Cardiac muscle cell (in vitro differentiated cells and primary cell): ENCODE results near the gene PCDHGB4. TPM values are rescaled to one million over a fixed set of nuclear protein-coding genes. Genes with fewer than 3 reads are reported as not detected.
"Not testable (repeated sequence)": the region's sequence is repeated elsewhere in the genome, so short reads cannot be mapped to it uniquely, and the experiment has no call there.

Experiments
- DNase-seq, 2 donors: peaks; one replicate each; pipeline versions ENCODE4 v3.0.0 to v3.0.0-alpha.2; 2010 to 2017; ENCODE audit warnings: low read depth in 1 of 2, low spot score in 1 of 2
- H3K27ac ChIP-seq: fragments of 200-600 bp; sonication (generic); 2 replicates; pipeline ENCODE4 v1.5.1; 2016
- H3K27me3 ChIP-seq: fragments of 200-600 bp; sonication (generic); 2 replicates; pipeline ENCODE4 v1.6.0; 2016; ENCODE audit warnings: control low read depth
- H3K36me3 ChIP-seq: fragments of 200-600 bp; sonication (generic); 2 replicates; pipeline ENCODE4 v1.5.1; 2016; ENCODE audit warnings: control low read depth
- H3K4me1 ChIP-seq: fragments of 200-600 bp; sonication (generic); 2 replicates; pipeline ENCODE4 v1.8.1; 2017; ENCODE audit warnings: low read depth, mild to moderate bottlenecking, mixed run types
- H3K4me3 ChIP-seq: fragments of 200-600 bp; sonication (generic); 2 replicates; pipeline ENCODE4 v1.5.1; 2016; ENCODE audit warnings: mild to moderate bottlenecking
- H3K9me3 ChIP-seq: fragments of 200-600 bp; sonication (generic); 2 replicates; pipeline ENCODE4 v1.5.1; 2017; ENCODE audit warnings: low read depth, mild to moderate bottlenecking, control low read depth
- polyA plus RNA-seq: library from polyadenylated mRNA; unstranded; fragments of >200 nt; fragmentation: Nextera tagmentation; extraction: Ambion mirVana; gene quantifications from 2 replicates; pipeline ENCODE4 v1.2.1, GENCODE V29; 2016
- total RNA-seq: library from RNA; depleted of rRNA; stranded (reverse); fragments of >200 nt; gene quantifications from 2 replicates; pipeline ENCODE4 v1.2.3, GENCODE V29; 2016
- TF ChIP-seq, protein P1 (sequence below): IDR thresholded peaks from 2 replicates; pipeline ENCODE4 v1.5.1; 2012; ENCODE audit warnings: low read depth, mild to moderate bottlenecking, low read length

The PCDHGB4 gene
- total and polyA plus RNA-seq, 2 experiments from 2014 or later: 12.5 to 17.4 TPM

DNA sequence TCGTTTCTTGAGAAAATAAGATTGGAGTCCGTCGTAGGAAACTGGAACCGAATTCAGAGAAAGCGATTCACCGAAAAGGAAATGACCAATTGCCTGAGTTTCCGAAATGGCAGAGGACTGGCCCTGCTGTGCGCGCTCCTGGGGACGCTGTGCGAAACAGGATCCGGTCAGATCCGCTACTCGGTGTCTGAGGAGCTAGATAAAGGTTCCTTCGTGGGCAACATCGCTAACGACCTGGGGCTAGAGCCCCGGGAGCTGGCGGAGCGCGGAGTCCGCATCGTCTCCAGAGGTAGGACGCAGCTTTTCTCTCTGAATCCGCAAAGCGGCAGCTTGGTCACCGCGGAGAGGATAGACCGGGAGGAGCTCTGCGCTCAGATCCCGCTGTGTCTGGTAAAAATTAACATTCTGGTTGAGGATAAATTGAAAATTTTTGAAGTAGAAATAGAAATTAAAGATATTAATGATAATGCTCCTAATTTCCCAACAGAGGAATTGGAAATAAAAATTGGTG, 43.5 kb upstream of the PCDHGB4 start:
- H3K4me3 ChIP-seq: no peak overlapping the region
- TF ChIP-seq, protein P1, sequence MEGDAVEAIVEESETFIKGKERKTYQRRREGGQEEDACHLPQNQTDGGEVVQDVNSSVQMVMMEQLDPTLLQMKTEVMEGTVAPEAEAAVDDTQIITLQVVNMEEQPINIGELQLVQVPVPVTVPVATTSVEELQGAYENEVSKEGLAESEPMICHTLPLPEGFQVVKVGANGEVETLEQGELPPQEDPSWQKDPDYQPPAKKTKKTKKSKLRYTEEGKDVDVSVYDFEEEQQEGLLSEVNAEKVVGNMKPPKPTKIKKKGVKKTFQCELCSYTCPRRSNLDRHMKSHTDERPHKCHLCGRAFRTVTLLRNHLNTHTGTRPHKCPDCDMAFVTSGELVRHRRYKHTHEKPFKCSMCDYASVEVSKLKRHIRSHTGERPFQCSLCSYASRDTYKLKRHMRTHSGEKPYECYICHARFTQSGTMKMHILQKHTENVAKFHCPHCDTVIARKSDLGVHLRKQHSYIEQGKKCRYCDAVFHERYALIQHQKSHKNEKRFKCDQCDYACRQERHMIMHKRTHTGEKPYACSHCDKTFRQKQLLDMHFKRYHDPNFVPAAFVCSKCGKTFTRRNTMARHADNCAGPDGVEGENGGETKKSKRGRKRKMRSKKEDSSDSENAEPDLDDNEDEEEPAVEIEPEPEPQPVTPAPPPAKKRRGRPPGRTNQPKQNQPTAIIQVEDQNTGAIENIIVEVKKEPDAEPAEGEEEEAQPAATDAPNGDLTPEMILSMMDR: no peak
- H3K9me3 ChIP-seq: no peaks in the 10 kb centered on the region
- H3K4me1 ChIP-seq: no peaks in the 10 kb centered on the region
- no peak for DNase-seq
- no peaks in the 10 kb centered on the region for H3K36me3 ChIP-seq
- peak overlapping the region; percentile 60 for H3K27ac ChIP-seq
- no peaks in the 10 kb centered on the region for H3K27me3 ChIP-seq

DNA sequence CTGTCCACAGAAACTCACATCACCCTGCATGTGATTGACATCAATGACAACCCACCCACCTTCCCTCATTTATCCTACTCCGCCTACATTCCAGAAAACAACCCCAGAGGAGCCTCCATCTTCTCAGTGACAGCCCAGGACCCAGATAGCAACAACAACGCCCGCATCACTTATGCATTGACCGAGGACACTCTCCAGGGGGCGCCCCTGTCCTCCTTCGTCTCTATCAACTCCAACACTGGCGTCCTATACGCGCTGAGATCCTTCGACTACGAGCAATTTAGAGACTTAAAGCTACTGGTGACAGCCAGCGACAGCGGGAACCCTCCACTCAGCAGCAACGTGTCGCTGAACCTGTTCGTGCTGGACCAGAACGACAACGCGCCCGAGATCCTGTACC, 42.2 kb upstream of the PCDHGB4 start:
- Histone ChIP-seq H3K4me3 (no peak overlapping the region), H3K27ac (no peak overlapping the region), H3K9me3 (no peaks in the 10 kb centered on the region), H3K4me1 (no peaks in the 10 kb centered on the region), H3K27me3 (no peaks in the 10 kb centered on the region), H3K36me3 (no peaks in the 10 kb centered on the region)
- TF ChIP-seq, protein P1: no peak
- no peak for DNase-seq

DNA sequence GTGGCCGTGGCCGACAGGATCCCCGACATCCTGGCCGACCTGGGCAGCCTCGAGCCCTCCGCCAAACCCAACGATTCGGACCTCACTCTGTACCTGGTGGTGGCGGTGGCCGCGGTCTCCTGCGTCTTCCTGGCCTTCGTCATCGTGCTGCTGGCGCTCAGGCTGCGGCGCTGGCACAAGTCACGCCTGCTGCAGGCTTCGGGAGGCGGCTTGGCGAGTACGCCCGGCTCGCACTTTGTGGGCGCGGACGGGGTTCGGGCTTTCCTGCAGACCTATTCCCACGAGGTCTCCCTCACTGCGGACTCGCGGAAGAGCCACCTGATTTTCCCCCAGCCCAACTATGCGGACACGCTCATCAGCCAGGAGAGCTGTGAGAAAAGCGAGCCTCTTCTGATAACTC, 41.5 kb upstream of the PCDHGB4 start:
- H3K4me1 ChIP-seq, H3K27ac ChIP-seq, H3K27me3 ChIP-seq, H3K4me3 ChIP-seq, H3K9me3 ChIP-seq, DNase-seq, H3K36me3 ChIP-seq: not testable (repeated sequence)

DNA sequence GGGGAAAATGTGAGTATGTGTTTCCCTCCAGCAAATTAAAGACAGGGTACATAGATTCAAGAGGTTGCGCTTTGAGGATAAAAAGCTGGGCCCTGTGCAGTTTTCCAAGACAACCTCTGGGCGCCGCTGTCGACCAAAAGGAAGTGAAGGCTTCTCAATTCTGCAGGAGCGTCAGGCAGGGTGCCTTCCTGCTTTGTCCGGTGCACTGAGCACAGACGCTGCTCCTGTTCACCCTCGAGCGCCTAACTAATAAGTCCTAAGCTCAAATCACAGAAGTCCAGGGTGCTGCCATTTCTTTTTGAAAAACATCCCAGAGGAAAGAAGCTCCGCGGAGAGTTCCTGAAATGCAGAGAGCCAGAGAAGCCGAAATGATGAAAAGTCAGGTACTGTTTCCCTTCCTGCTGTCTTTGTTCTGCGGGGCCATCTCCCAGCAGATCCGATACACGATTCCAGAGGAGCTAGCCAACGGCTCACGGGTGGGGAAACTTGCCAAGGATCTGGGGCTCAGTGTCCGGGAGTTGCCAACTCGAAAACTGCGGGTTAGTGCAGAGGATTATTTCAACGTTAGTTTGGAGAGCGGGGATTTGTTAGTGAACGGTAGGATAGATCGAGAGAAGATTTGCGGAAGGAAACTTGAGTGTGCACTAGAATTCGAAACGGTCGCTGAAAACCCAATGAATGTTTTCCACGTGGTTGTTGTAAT, 37.4 kb upstream of the PCDHGB4 start, which contains the start of gene PCDHGB1:
PCDHGB1 (plus strand) TSS at position 183 of the 703 bp plus-strand sequence; CDS start at position 345, 162 bp downstream.
- H3K4me1 ChIP-seq: no peaks in the 10 kb centered on the region
- H3K27me3 ChIP-seq: no peaks in the 10 kb centered on the region
- DNase-seq: peak; percentile 30 to 59
- no peak within 1 kb of the TSS for H3K4me3 ChIP-seq
- no peaks in the 10 kb centered on the region for H3K9me3 ChIP-seq
- H3K36me3 ChIP-seq: no peaks in the 10 kb centered on the region
- no peak within 1 kb of the TSS for H3K27ac ChIP-seq
- TF ChIP-seq, protein P1: peak; percentile 53

DNA sequence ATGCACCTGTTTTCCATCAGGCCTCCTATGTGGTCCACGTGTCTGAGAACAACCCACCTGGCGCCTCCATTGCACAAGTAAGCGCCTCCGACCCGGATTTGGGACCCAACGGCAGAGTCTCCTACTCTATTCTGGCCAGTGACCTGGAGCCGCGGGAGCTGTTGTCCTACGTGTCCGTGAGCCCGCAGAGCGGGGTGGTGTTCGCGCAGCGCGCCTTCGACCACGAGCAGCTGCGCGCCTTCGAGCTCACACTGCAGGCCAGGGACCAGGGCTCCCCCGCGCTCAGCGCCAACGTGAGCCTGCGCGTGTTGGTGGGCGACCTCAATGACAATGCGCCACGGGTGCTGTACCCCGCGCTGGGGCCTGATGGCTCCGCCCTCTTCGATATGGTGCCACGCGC, 35.9 kb upstream of the PCDHGB4 start:
- no peak for DNase-seq
- H3K4me3 ChIP-seq: no peak overlapping the region
- H3K27ac ChIP-seq: no peak overlapping the region
- no peaks in the 10 kb centered on the region for H3K36me3 ChIP-seq
- TF ChIP-seq, protein P1: no peak
- no peaks in the 10 kb centered on the region for H3K4me1 ChIP-seq
- no peaks in the 10 kb centered on the region for H3K27me3 ChIP-seq
- H3K9me3 ChIP-seq: no peaks in the 10 kb centered on the region

DNA sequence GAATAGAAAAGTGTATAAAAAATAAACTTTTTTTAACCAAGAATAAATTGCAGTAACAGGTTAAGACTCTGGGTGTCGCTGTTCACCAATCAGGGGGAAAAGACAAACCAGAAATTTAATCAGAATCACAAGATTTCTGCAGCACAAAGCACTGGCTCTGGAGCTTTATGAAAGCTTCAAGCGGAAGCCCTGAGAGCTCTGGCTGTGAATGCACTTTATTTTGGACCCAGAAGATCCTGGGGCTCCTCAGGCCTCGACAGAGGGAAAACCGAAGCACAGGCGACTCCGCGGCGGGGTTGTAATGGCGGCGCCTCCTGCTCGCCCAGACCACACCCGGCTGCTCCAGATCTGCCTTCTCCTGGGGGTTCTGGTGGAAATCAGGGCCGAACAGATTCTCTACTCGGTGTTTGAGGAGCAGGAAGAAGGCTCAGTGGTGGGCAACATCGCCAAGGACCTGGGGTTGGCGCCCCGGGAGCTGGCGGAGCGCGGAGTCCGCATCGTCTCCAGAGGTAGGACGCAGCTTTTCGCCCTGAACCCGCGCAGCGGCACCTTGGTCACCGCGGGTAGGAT, 32.5 kb upstream of the PCDHGB4 start, which contains the start of gene PCDHGA4:
PCDHGA4 (plus strand) TSS at position 122 of the 570 bp plus-strand sequence; CDS start at position 209, 87 bp downstream.
- no peaks in the 10 kb centered on the region for H3K9me3 ChIP-seq
- no peaks in the 10 kb centered on the region for H3K4me1 ChIP-seq
- no peak within 1 kb of the TSS for H3K27ac ChIP-seq
- H3K4me3 ChIP-seq: no peak within 1 kb of the TSS
- TF ChIP-seq, protein P1: peak; percentile 39
- no peaks in the 10 kb centered on the region for H3K36me3 ChIP-seq
- DNase-seq: peak in 1 of 2 donors; percentile 30
- no peaks in the 10 kb centered on the region for H3K27me3 ChIP-seq
